Measurements from ENCODE around the gene TUBB3.

- TF ChIP-seq MAFK (IDR thresholded peaks at IDR 0.05; ENCODE audit: low read depth, low read length) (no peak), CTCF (conservative IDR thresholded peaks at IDR 0.05; ENCODE audit: low read depth, low read length) (no peak), POLR2A (IDR thresholded peaks at IDR 0.05; ENCODE audit: low read depth, low read length) (no peak), CHD1 (IDR thresholded peaks at IDR 0.05; ENCODE audit: low read depth, low read length) (no peak), CEBPB (IDR thresholded peaks at IDR 0.05; ENCODE audit: low read depth, low read length) (no peak), RFX5 (IDR thresholded peaks at IDR 0.05; ENCODE audit: low read depth, low read length) (no peak), MXI1 (IDR thresholded peaks at IDR 0.05; ENCODE audit: borderline replicate concordance, low read depth, low read length) (no peak), FOS (IDR thresholded peaks at IDR 0.05; ENCODE audit: low read depth, low read length) (no peak), ELK1 (IDR thresholded peaks at IDR 0.05; ENCODE audit: borderline replicate concordance, low read depth, low read length) (no peak), BHLHE40 (IDR thresholded peaks at IDR 0.05; ENCODE audit: low read depth, low read length) (no peak), USF2 (IDR thresholded peaks at IDR 0.05; ENCODE audit: low read depth, low read length) (no peak), MAZ (IDR thresholded peaks at IDR 0.05; ENCODE audit: borderline replicate concordance, low read depth, low read length) (no peak), SMC3 (IDR thresholded peaks at IDR 0.05; ENCODE audit: low read depth, low read length) (no peak), NFE2L2 (IDR thresholded peaks at IDR 0.05; ENCODE audit: low read depth, low read length) (no peak)
These were observed 19.1 kb upstream of the TUBB3 start for GRCh38 chr16:89903908-89904515.

Measured in IMR-90 (cell line).